BE2C (cell line): ENCODE measurements around the gene RGS9BP.
A peak's percentile ranks its signal among the peaks of the same experiment; 100 is the strongest.

Experiments used
- DNase-seq: peaks from one replicate; pipeline ENCODE4 v3.0.0-alpha.2; 2020
- H3K27me3 ChIP-seq: fragments of 250-450 bp; sonication (Bioruptor Pico); 2 replicates; pipeline ENCODE4 v1.5.1; 2020; ENCODE audit warnings: mild to moderate bottlenecking
- H3K36me3 ChIP-seq: fragments of 250-450 bp; sonication (Bioruptor Pico); 2 replicates; pipeline ENCODE4 v1.5.1; 2020; ENCODE audit warnings: mild to moderate bottlenecking
- H3K4me1 ChIP-seq: fragments of 250-450 bp; sonication (Bioruptor Pico); 2 replicates; pipeline ENCODE4 v1.5.1; 2020
- H3K4me3 ChIP-seq: 2 replicates; pipeline ENCODE4 v1.5.1; 2011; ENCODE audit warnings: low read depth, low read length
- H3K9me3 ChIP-seq: fragments of 250-450 bp; sonication (Bioruptor Pico); 2 replicates; pipeline ENCODE4 v1.5.1; 2020
- CTCF ChIP-seq: IDR thresholded peaks from 2 replicates; pipeline ENCODE4 v1.5.1; 2012; ENCODE audit warnings: mild to moderate bottlenecking, low read depth, low read length

RGS9BP gene

GRCh38 chr19:32673573-32673972 is 2.1 kb upstream of the RGS9BP start:
- TF ChIP-seq CTCF = no peak
- Histone ChIP-seq H3K9me3 (no peaks in the 10 kb centered on the region; the same call in 1 of the 2 replicates), H3K27me3 (peaks cover 21% of the 10 kb centered on the region), H3K4me1 (no peaks in the 10 kb centered on the region), H3K36me3 (no peaks in the 10 kb centered on the region), H3K4me3 (peak overlapping the region; percentile 79)
- no peak for DNase-seq

GRCh38 chr19:32674153-32674930 is 1.3 kb upstream of the RGS9BP start:
- DNase-seq = no peak
- no peak for TF ChIP-seq CTCF
- Histone ChIP-seq H3K4me3 (peak overlapping the region; percentile 79), H3K36me3 (no peaks in the 10 kb centered on the region), H3K9me3 (no peaks in the 10 kb centered on the region; the same call in 1 of the 2 replicates), H3K27me3 (peaks cover 21% of the 10 kb centered on the region), H3K4me1 (no peaks in the 10 kb centered on the region)

GRCh38 chr19:32674931-32675719 is 523 bp upstream of the RGS9BP start, which contains the start of gene ANKRD27:
TSS of gene ANKRD27 (minus strand) at chr19:32675180. CDS start at chr19:32659015, 16,165 bp downstream.
- H3K27me3 ChIP-seq = peaks cover 21% of the 10 kb centered on the region
- H3K36me3 ChIP-seq = no peaks in the 10 kb centered on the region
- peak; percentile 99 for DNase-seq
- no peak for TF ChIP-seq CTCF
- no peaks in the 10 kb centered on the region for H3K4me1 ChIP-seq
- peak within 1 kb of the TSS; percentile 79 for H3K4me3 ChIP-seq
- H3K9me3 ChIP-seq = no peaks in the 10 kb centered on the region; the same call in 1 of the 2 replicates

GRCh38 chr19:32676186-32676894 is 692 bp downstream of the RGS9BP start:
- no peak for TF ChIP-seq CTCF
- no peaks in the 10 kb centered on the region; the same call in 1 of the 2 replicates for H3K9me3 ChIP-seq
- peaks cover 21% of the 10 kb centered on the region for H3K27me3 ChIP-seq
- no peaks in the 10 kb centered on the region for H3K36me3 ChIP-seq
- peak overlapping the region; percentile 79 for H3K4me3 ChIP-seq
- no peak for DNase-seq
- H3K4me1 ChIP-seq = no peaks in the 10 kb centered on the region

GRCh38 chr19:32676895-32677359 is 1.3 kb downstream of the RGS9BP start:
- no peak for TF ChIP-seq CTCF
- Histone ChIP-seq H3K9me3 (no peaks in the 10 kb centered on the region; the same call in 1 of the 2 replicates), H3K4me1 (no peaks in the 10 kb centered on the region), H3K27me3 (peaks cover 21% of the 10 kb centered on the region), H3K4me3 (no peak overlapping the region), H3K36me3 (no peaks in the 10 kb centered on the region)
- no peak for DNase-seq
